Forelimb muscle (tissue), 1 donor: ENCODE results near the gene COPRS. TPM values are rescaled to one million over a fixed set of nuclear protein-coding genes. Genes with fewer than 3 reads are reported as not detected.
A peak's percentile ranks its signal among the peaks of the same experiment; 100 is the strongest.

Experiments
- DNase-seq: peaks from one replicate; pipeline ENCODE4 v3.0.0-alpha.2; 2013; ENCODE audit warnings: low read depth
- polyA plus RNA-seq: library from polyadenylated mRNA; unstranded; fragments of 120-200 nt; gene quantifications from one replicate; pipeline ENCODE4 v1.2.1, GENCODE V29; 2013; ENCODE audit not compliant: insufficient read length

The COPRS gene, protein sequence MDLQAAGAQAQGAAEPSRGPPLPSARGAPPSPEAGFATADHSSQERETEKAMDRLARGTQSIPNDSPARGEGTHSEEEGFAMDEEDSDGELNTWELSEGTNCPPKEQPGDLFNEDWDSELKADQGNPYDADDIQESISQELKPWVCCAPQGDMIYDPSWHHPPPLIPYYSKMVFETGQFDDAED
- polyA plus RNA-seq, result 31.4 TPM

DNA sequence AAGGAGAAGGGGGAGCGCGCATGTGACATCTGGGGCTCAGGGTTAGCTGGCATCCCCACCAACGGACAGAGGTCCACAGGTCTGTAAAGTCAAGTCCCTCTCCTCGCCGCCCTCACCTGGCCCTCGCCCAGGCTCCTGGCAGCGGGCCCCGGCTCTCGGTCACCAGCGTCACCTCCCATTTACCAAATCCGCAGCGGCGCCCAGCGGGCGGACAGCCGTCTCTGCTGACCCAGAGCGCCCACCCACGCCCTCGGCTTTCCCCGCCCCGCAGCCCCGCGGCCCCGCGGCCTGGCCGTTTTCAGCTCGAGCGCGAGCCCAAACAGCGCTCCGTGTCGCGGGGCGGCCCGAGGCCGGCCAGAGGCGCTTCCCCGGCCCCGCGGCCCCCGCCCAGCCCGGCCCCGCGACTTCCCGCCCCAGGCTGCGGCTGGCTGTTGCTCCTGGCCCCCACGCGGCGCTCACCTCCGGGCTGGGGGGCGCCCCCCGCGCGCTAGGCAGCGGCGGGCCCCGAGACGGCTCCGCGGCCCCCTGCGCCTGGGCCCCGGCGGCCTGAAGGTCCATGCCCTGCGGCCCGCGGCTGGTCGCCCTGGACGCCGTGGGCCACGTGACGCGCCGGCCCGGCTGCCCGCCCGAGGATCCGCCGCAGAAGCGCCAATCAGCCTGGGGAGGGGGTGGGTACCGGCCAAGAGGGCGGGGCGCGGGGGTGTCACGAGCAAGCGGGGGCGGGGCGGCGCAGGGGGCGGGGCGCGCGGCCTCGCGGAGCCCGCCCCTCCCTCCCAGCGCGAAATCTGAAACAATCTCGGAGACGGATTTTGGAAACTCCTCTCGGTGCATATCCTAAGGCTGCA lies at the start of gene COPRS:
Gene COPRS, minus strand, starts transcription at position 603 of the 845 bp plus-strand sequence. Its CDS starts 45 bp downstream, at position 558.
- no peak for DNase-seq

DNA sequence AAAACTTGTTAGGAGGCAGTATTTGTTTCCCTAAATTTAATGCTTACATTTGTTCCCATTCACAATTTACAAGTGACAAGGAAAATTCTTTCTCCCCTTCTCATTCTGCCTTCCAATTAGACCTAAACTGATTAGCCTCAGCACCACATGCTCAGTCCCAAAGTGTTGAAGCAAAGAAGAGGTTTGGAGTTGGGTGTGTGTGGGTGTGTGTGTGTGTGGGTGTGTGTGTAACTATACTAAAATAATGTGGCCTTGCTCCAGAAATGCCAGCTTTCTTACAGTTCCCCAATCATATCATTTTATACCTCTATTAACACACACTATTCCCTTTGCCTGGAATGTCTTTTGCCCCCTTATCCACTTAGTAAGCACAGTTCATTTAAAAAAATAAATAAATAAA lies 49.3 kb upstream of the COPRS start:
- DNase-seq, result no peak

GRCh38 chr17:31907342-31907962 lies 48.4 kb upstream of the COPRS start:
- DNase-seq, result peak; percentile 36

DNA sequence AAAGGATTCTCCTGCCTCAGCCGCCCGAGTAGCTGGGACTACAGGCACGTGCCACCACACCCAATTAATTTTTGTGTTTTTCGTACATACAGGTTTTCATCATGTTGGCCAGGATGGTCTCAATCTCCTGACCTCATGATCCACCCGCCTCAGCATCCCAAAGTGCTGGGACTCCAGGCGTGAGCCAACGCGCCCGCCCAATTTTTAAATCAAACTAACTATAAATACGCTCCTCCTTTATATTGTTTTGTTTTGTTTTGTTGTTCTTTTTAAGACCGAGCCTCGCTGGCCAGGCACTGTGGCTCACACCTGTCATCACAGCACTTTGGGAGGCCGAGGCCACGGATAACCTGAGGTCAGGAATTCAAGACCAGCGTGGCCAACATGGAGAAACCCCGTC lies 44.4 kb upstream of the COPRS start:
- no peak for DNase-seq

GRCh38 chr17:31902693-31903092 lies 43.6 kb upstream of the COPRS start:
- no peak for DNase-seq

GRCh38 chr17:31900877-31901276 lies 41.8 kb upstream of the COPRS start:
- no peak for DNase-seq

DNA sequence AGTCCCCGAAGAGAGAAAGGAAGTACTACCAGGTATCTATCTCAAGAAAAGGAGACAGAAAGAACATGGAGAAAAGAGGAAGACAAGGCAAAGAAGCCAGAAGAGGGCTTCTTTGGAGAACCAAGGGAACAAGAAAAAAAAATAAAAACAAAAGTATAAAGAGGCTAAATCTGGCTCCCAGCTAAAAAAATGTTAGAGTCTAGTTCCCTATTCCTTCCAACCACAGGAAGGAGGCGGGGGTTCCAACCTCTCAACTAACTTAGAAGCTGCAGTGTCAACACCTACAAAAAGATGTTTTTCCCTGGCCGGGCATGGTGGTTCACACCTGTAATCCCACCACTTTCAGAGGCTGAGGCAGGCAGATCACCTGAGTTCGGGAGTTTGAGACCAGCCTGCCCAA lies 29.1 kb upstream of the COPRS start:
- DNase-seq, result no peak

DNA sequence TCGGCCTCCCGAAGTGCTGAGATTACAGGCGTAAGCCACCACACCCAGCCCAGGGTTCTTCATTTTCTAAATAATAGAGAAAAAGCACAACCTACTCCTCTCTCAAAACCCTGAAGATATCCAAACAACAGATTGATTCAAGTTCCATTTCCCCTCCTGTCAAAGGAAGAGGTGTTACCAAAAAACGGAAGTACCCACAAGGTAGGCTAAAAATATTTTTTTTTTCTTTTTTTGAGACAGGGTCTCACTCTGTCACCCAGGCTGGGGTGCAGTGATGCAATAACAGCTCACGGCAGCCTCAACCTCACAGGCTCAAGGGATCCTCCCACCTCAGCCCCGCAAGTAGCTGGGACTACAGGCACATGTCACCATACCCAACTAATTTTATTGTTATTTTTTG lies 23.5 kb upstream of the COPRS start:
- no peak for DNase-seq

DNA sequence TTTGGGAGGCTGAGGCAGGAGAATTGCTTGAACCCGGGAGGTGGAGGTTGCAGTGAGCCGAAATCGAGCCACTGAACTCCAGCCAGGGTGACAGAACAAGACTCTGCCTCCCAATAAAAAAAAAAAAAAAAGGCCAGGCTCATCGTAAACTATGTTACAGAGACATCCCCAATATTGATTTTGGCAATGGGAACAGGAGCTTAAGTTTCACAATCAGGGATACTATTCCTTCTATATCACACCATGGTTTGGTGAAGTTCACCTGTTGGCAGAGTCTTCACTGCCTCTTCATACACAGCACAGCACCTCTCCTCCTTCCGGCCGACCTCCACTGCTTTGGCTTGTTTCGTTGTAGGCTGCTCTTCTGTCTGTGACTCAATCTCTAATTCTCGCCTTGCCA lies 21.3 kb upstream of the COPRS start:
- no peak for DNase-seq

- no peak for DNase-seq
Measured at GRCh38 chr17:31878703-31879073, 19.6 kb upstream of the COPRS start.

GRCh38 chr17:31877911-31878702 lies 19.1 kb upstream of the COPRS start:
- no peak for DNase-seq

DNA sequence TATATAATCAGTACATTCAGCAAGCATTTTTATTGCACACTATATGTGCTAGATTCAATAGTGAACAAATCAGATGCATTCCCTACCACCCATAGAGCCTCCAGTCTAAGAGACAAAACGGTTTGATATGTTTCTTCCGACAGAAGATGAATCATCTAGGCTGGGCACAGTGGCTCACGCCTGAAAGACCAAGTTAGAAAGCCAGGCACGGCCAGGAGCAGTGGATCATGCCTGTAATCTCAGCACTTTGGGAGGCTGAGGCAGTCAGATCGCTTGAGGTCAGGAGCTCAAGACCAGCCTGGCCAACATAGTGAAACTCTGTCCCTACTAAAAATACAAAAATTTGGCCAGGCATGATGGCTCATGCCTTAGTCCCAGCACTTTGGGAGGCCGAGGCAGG lies 18.3 kb upstream of the COPRS start:
- no peak for DNase-seq

DNA sequence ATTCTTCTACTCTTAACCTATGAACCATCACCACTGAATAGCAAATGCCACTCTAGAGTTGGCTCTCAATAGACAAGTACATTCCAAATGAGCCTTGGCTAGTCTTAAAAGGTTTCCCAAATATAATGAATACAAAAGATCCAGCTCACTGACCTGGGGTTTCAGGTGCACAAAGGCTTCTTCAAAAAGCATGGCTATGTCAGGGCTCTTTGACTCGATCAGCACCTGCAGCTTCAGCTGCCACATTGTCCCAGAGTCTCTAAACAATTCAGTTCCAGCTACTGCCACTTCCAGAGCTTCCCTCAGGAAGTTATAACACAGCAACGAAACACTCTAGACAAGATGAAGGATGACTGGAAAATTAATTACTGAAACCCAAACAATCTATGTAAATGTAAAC lies 16.0 kb upstream of the COPRS start:
- no peak for DNase-seq

DNA sequence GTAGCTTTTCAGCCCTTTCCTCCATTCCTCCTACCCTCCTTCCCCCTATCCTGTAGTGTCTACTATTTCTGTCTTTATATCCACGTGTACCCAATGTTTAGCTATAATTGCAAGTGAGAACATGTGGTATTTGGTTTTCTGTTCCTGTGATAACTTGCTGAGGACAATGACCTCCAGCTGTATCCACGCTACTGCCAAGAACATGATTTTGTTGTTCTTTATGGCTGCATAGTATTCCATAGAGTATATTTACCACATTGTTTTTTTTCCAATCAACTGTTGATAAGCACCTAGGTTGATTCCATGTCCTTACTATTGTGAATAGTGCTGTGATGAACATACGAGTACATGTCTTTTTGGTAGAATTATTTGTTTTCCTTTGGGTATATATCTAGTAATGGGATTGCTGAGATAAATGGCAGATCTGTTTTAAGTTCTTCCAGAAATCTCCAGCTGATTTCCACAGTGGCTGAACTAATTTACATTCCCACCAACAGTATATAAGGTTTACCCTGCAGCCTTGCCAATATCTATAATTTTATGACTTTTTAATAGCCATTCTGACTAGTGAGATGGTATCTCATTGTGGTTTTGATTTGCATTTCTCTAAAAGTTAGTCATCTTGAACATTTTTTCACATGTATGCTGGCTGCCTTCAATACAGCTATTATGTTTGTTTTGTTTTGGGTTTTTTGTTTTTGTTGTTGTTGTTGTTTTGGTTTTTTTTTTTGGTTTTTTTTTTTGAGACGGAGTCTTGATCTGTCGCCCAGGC lies 10.9 kb upstream of the COPRS start:
- no peak for DNase-seq

DNA sequence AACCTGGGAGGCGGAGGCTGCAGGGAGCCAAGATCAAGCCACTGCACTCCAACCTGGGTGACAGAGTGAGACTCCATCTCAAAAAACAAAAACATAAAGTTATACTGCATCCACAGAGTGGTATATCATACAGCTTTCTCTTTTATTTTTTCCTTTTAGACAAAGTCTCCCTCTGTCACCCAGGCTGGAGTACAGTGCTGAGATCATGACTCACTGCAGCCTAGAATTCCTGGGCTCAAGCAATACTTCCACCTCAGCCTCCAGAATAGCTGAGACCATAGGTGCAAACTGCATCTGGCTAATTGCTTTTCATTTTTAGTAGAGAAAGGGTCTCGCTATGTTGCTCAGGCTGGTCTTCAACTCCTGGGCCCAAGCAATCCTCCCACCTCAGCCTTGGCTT lies 10.0 kb upstream of the COPRS start:
- no peak for DNase-seq

GRCh38 chr17:31859487-31860008 lies 504 bp upstream of the COPRS start:
- no peak for DNase-seq

DNA sequence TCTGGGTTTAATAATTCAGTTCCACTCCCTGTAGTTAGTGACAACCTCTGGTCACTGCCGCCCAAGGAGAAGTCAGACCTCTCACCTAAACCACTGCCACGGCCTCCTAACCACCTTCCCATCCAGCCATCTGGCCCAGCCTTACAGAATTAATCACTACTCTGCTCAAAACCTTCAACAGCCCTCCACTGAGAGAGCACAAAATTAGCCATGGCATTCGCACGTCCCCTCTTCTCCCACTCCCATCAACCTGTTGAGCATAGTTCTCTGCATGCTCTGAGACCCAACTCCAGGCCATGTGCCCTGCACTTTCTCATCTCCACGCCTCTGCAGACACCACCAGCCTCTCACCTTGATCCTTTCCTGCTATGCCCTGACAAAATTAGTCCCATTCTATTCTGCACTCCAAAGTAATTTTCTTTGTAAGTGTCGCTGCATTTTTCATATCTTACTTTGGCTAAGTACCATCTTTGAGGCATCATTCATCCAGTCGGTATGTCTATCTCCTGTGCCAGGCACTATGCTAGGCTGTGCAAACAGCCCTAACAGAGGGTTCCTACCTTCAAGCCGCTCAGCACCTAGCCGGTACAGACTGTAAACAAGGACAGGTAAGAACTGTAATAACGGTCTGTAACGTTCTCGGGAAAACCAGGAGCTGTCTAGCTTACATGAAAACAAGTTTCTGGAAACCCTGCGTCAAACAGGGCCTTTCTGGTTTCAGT lies 963 bp downstream of the COPRS start:
- no peak for DNase-seq

- no peak for DNase-seq
Measured at GRCh38 chr17:31856750-31857149, 2.3 kb downstream of the COPRS start.

- DNase-seq, result no peak
Measured at GRCh38 chr17:31854672-31855071, 4.4 kb downstream of the COPRS start.

GRCh38 chr17:31853911-31854470 lies 5.1 kb downstream of the COPRS start:
- no peak for DNase-seq
